ENCODE measurements around the gene PRLR.

DNA sequence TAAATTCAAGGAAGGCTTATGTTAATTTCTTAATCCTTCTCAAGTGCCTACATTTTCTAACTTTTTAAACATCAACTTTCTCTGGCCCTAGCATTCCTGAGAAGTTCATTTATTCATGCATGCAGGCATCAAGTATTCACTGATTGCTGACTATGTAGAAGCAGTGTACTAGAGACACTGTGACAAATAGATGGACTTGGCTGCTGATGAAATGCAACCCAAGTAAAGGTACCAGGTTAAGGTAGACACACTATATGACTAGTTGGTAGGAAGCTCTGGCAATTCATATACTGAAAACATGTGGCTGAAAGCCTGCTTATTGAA lies 66.6 kb downstream of the PRLR start:
- TF ChIP-seq, protein P1, sequence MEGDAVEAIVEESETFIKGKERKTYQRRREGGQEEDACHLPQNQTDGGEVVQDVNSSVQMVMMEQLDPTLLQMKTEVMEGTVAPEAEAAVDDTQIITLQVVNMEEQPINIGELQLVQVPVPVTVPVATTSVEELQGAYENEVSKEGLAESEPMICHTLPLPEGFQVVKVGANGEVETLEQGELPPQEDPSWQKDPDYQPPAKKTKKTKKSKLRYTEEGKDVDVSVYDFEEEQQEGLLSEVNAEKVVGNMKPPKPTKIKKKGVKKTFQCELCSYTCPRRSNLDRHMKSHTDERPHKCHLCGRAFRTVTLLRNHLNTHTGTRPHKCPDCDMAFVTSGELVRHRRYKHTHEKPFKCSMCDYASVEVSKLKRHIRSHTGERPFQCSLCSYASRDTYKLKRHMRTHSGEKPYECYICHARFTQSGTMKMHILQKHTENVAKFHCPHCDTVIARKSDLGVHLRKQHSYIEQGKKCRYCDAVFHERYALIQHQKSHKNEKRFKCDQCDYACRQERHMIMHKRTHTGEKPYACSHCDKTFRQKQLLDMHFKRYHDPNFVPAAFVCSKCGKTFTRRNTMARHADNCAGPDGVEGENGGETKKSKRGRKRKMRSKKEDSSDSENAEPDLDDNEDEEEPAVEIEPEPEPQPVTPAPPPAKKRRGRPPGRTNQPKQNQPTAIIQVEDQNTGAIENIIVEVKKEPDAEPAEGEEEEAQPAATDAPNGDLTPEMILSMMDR (conservative IDR thresholded peaks at IDR 0.05): no peak
- no peak for TF ChIP-seq ZFX (IDR thresholded peaks at IDR 0.05)

All from C4-2B (cell line).